GM21447 (cell line): Measurements from ENCODE around the gene PLA2G3.
A peak's percentile ranks its signal among the peaks of the same experiment; 100 is the strongest.

Experiments
- ATAC-seq: cut with Tn5 transposase; IDR thresholded peaks from one replicate; pipeline ENCODE4 v1.9.1; 2021; ENCODE audit not compliant: unreplicated experiment

PLA2G3 gene

DNA sequence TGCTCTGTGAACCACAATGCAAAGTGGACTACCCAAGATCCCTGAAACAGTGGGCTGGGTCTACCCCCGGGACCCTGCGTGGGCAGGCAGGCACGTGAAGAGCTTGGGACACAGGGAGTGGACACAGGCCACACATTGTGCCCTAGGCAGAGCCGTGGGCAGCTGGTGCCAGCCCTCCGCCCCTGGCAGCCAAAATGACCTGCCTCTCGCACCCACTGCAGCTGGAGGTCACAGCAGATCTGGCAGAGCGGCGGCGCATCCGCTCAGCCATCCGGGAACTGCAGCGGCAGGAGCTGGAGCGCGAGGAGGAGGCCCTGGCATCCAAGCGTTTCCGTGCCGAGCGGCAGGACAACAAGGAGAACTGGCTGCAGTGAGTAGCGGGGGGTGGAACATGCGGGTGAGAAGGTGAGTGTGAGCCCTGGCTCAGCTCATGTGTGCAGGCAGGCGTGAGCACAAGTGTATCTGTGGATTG lies 52.5 kb downstream of the PLA2G3 start:
- no peak for ATAC-seq

GRCh38 chr22:31086703-31087330 lies 53.5 kb downstream of the PLA2G3 start:
- no peak for ATAC-seq

DNA sequence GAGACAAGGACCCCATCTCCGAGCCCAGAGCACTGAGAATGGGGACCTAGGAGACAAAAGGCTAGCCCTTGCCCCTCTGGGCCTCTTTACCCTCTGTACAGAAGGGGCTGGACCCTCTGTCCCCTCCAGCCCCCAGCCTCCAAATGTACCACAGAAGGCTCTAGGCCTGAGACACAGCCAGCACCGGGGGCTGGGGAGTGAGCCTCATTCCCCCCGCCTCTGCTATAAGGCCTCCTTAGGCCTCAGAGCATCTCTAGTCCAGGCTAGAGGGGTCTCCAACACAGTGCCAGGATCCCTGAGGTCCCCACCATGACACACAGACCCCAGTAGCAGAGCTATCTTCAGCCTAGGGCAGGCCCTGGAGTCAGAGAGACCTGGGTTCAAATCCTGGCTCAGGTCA lies 54.4 kb downstream of the PLA2G3 start:
- ATAC-seq = no peak

GRCh38 chr22:31085493-31085824 lies 54.8 kb downstream of the PLA2G3 start:
- no peak for ATAC-seq

- ATAC-seq = peak; percentile 55
These were observed 55.4 kb downstream of the PLA2G3 start for GRCh38 chr22:31084811-31085492.
